Fibroblast of villous mesenchyme (primary cell): ENCODE results near the gene ST3GAL4. TPM values are rescaled to one million over a fixed set of nuclear protein-coding genes. Genes with fewer than 3 reads are reported as not detected.

Experiments
- DNase-seq: peaks from one replicate; pipeline ENCODE4 v3.0.0-alpha.2; 2010; ENCODE audit warnings: low read depth
- H3K4me3 ChIP-seq: 2 replicates; pipeline ENCODE4 v1.5.1; 2011; ENCODE audit warnings: low read depth, mild to moderate bottlenecking, low read length
- total RNA-seq: library from RNA; depleted of rRNA; stranded (reverse); fragments of >200 nt; gene quantifications from 2 replicates; pipeline ENCODE4 v1.2.3, GENCODE V29; 2012
- TF ChIP-seq, protein P1 (sequence below): IDR thresholded peaks from 2 replicates; pipeline ENCODE4 v1.5.1; 2012; ENCODE audit warnings: low read depth, mild to moderate bottlenecking, low read length; ENCODE audit not compliant: insufficient read depth

The ST3GAL4 gene
- total RNA-seq, 1 donor, result 16.8 TPM

DNA sequence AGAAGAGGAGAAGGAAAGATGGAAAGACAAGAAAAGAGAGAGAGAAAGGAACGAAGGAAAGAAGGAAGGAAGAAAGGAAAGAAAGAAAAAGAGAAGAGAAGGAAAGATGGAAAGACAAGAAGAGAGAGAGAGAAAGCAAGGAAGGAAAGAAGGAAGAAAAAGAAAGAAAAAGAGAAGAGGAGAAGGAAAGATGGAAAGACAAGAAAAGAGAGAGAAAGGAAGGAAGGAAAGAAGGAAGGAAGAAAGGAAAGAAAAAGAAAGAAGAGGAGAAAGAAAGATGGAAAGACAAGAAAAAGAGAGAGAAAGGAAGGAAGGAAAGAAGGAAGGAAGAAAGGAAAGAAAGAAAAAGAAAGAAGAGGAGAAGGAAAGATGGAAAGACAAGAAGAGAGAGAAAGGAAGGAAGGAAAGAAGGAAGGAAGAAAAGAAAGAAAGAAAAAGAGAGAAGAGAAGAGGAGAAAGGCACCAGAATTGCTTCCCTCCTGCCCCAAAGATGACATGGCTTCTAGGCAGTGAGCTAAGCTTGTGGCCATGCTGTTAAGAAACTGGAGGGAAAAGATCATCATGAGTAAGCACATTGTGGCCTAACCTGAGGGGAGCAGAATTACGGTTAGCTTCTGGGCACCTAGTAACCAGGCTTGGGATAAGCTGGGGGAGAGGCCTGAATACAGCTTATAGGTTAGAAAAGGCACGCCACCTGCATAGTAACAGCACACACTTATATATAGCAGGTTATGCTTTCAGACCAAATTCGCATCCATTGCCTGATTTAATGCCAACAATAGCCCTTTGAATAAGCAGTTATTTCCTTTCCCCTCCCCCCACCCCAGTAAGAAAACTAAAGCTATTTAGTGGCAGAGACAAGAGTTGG, 2.3 kb upstream of the ST3GAL4 start:
- TF ChIP-seq, protein P1, sequence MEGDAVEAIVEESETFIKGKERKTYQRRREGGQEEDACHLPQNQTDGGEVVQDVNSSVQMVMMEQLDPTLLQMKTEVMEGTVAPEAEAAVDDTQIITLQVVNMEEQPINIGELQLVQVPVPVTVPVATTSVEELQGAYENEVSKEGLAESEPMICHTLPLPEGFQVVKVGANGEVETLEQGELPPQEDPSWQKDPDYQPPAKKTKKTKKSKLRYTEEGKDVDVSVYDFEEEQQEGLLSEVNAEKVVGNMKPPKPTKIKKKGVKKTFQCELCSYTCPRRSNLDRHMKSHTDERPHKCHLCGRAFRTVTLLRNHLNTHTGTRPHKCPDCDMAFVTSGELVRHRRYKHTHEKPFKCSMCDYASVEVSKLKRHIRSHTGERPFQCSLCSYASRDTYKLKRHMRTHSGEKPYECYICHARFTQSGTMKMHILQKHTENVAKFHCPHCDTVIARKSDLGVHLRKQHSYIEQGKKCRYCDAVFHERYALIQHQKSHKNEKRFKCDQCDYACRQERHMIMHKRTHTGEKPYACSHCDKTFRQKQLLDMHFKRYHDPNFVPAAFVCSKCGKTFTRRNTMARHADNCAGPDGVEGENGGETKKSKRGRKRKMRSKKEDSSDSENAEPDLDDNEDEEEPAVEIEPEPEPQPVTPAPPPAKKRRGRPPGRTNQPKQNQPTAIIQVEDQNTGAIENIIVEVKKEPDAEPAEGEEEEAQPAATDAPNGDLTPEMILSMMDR, result no peak
- peak overlapping the region; percentile 0 for H3K4me3 ChIP-seq
- peak; percentile 56 for DNase-seq

DNA sequence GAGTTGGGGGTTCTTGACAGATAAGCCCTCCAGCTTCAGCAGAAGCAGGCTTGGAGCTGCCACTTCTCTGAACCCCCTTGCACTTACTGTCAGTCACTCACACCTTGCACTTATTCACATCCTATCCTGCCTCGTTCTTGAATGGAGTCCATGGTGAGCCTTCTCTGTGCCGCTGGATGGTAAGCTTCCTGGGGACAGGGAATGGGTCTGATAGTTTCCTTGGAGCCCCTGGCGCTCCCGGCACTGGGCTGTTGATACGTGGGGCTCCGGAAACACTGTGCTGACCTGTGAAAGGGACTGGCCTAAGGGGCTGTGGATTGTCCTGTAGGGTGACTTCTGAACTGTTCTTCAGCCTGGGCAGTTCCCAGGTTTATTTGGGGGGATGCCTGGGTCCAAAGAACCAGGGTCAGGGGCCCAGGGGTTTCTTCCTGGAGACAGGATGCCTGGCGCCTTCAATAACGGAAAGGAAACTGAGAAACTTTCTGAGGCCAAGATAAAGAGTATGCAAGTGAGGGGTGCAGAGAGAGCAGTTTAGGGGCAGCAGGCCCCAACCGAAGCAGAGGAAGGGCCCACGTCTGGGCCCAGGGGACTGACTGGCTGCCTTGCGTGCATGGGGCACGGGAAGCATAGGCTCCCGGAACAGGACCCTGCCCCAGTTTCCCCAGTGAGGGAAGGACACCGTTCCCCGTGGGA, 709 bp upstream of the ST3GAL4 start:
- TF ChIP-seq, protein P1, result no peak
- peak overlapping the region; percentile 79 for H3K4me3 ChIP-seq
- DNase-seq, result no peak

DNA sequence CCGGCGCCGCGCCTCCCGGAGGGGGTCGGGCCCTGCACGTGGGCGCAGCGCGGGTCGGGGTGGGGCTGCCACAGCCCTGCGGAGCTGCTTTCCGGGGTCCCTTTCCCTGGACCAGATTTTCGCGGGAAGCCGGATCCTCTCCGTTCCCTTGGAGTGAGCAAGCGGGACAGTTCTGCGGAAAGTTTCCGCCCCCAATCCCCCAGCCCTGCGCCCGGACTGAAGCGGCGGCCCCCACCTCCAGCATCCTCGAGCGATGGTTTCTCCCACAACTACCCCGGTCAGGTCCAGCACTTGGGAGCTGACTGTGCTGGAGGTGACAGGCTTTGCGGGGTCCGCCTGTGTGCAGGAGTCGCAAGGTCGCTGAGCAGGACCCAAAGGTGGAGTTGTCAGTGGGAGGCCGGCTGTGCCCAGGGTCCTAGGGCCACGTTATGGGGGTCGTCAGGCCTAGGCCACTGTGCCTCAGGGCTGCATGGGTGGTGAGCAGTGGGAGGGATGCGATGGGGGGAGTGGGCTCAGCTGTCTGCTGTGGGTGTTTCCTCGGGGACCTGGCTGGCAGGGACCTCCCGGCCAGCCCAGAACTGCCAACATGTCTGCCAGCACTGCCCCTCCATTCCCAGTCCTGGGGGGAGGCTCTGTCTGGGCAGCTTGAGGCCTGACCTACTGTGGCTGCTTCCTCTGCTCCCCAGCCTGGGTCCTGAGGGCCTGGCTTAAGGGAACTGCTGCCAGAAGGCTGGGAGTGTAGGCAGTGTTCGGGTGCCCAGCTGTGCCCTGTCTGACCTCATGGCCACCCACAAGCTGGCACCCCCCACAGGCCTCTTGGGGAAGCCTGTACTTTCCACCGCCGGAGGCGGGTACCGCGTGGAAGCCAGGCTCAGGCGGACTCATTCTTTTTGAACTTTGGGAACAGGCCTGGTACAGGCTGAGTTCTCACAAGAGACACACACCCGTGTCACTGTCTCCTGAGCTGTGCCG, 726 bp downstream of the ST3GAL4 start:
- DNase-seq, result no peak
- TF ChIP-seq, protein P1, result no peak

GRCh38 chr11:126357055-126357962, 1.8 kb downstream of the ST3GAL4 start:
- H3K4me3 ChIP-seq, result peak overlapping the region; percentile 79
- no peak for DNase-seq
- TF ChIP-seq, protein P1, result no peak

More for the DNA sequence above, 726 bp downstream of the ST3GAL4 start:
- H3K4me3 ChIP-seq, result peak overlapping the region; percentile 79

- H3K4me3 ChIP-seq, result no peak overlapping the region
- DNase-seq, result no peak
- TF ChIP-seq, protein P1, result peak; percentile 8
Measured at GRCh38 chr11:126357969-126358762, 2.7 kb downstream of the ST3GAL4 start.
